Left ventricle myocardium inferior (tissue), 1 donor: Measurements from ENCODE around the gene LRRC74A. TPM values are rescaled to one million over a fixed set of nuclear protein-coding genes. Genes with fewer than 3 reads are reported as not detected.

Source experiments
- DNase-seq: peaks from one replicate; pipeline ENCODE4 v3.0.0-alpha.2; 2020
- H3K27ac ChIP-seq: fragments of 200-600 bp; replicated peaks from 2 replicates; pipeline ENCODE4 v1.8.0; 2021
- H3K27me3 ChIP-seq: fragments of 200-600 bp; 2 replicates; pipeline ENCODE4 v1.8.0; 2021; ENCODE audit warnings: low read depth
- H3K36me3 ChIP-seq: fragments of 200-600 bp; 2 replicates; pipeline ENCODE4 v1.8.0; 2021
- H3K4me1 ChIP-seq: fragments of 200-600 bp; 2 replicates; pipeline ENCODE4 v1.8.0; 2021
- H3K4me3 ChIP-seq: fragments of 200-600 bp; 2 replicates; pipeline ENCODE4 v1.8.0; 2021; ENCODE audit warnings: mild to moderate bottlenecking, moderate library complexity
- H3K9me3 ChIP-seq: fragments of 200-600 bp; replicated peaks from 2 replicates; pipeline ENCODE4 v1.8.0; 2021
- CTCF ChIP-seq: fragments of 200-600 bp; IDR thresholded peaks from 2 replicates; pipeline ENCODE4 v1.8.0; 2021; ENCODE audit warnings: antibody characterized with exemption, mild to moderate bottlenecking, borderline replicate concordance
- intact Hi-C: fragments of 100-400 bp; cut with micrococcal nuclease; formaldehyde crosslinking; loops from one replicate; pipeline ENCODE4 v1.11.0; 2022
- total RNA-seq: library from RNA; stranded (reverse); fragmentation: NEBNext Ultra II Directional; extraction: Animal tissue kit (Norgen Biotek cat#: 25700); gene quantifications from one replicate; pipeline ENCODE4 v1.2.1, GENCODE V29; 2021
- donor health status: DM: no; HTN: yes; CAD: no; lungs with severe emphysema.

The LRRC74A gene
- total RNA-seq, 1 donor from 2014 or later: not detected

- peaks cover 18% of the 10 kb centered on the region for H3K4me1 ChIP-seq
- H3K27ac ChIP-seq: peak overlapping the region; percentile 69
- DNase-seq: peak; percentile 48
- TF ChIP-seq CTCF: no peak
- no peaks in the 10 kb centered on the region for H3K27me3 ChIP-seq
- H3K9me3 ChIP-seq: no peaks in the 10 kb centered on the region
- H3K4me3 ChIP-seq: no peak overlapping the region
- no peaks in the 10 kb centered on the region for H3K36me3 ChIP-seq
- intact Hi-C loops: no loop called here
Observed at GRCh38 chr14:76904100-76904739, 78.0 kb downstream of the LRRC74A start.

GRCh38 chr14:76904740-76905569, 78.7 kb downstream of the LRRC74A start:
- TF ChIP-seq CTCF: no peak
- Histone ChIP-seq H3K9me3 (no peaks in the 10 kb centered on the region), H3K27ac (peak overlapping the region; percentile 69), H3K4me1 (peaks cover 18% of the 10 kb centered on the region), H3K4me3 (no peak overlapping the region), H3K36me3 (no peaks in the 10 kb centered on the region), H3K27me3 (no peaks in the 10 kb centered on the region)
- intact Hi-C loops: no loop called here
- DNase-seq: peak; percentile 52

GRCh38 chr14:76908834-76909233, 82.6 kb downstream of the LRRC74A start:
- Histone ChIP-seq H3K27ac (no peak overlapping the region), H3K36me3 (no peaks in the 10 kb centered on the region), H3K27me3 (no peaks in the 10 kb centered on the region), H3K4me1 (peaks cover 27% of the 10 kb centered on the region), H3K9me3 (no peaks in the 10 kb centered on the region), H3K4me3 (no peak overlapping the region)
- intact Hi-C loops: no loop called here
- DNase-seq: no peak
- TF ChIP-seq CTCF: no peak

- Histone ChIP-seq H3K4me1 (peaks cover 28% of the 10 kb centered on the region), H3K4me3 (no peak overlapping the region), H3K27me3 (no peaks in the 10 kb centered on the region), H3K9me3 (no peaks in the 10 kb centered on the region), H3K27ac (no peak overlapping the region), H3K36me3 (no peaks in the 10 kb centered on the region)
- TF ChIP-seq CTCF: no peak
- DNase-seq: no peak
- intact Hi-C loops: no loop called here
Observed at GRCh38 chr14:76909266-76909665, 83.1 kb downstream of the LRRC74A start.

GRCh38 chr14:76910371-76910890, 84.2 kb downstream of the LRRC74A start:
- peaks cover 16% of the 10 kb centered on the region for H3K4me1 ChIP-seq
- intact Hi-C loops: loop anchor here (5.0 kb wide), 1 partner anchor 157 kb away; no protein-coding TSS in a partner anchor

More at GRCh38 chr14:76910371-76910890, 84.2 kb downstream of the LRRC74A start:
- Histone ChIP-seq H3K27ac (no peak overlapping the region), H3K4me3 (no peak overlapping the region), H3K36me3 (no peaks in the 10 kb centered on the region), H3K9me3 (no peaks in the 10 kb centered on the region), H3K27me3 (no peaks in the 10 kb centered on the region)
- DNase-seq: no peak
- TF ChIP-seq CTCF: no peak
